8988T (cell line): ENCODE measurements around the gene NRN1.
"Not testable (repeated sequence)": the region's sequence is repeated elsewhere in the genome, so short reads cannot be mapped to it uniquely, and the experiment has no call there.

ENCODE experiments used
- DNase-seq: peaks from one replicate; pipeline ENCODE4 v3.0.0; 2011

Gene NRN1, protein sequence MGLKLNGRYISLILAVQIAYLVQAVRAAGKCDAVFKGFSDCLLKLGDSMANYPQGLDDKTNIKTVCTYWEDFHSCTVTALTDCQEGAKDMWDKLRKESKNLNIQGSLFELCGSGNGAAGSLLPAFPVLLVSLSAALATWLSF

DNA sequence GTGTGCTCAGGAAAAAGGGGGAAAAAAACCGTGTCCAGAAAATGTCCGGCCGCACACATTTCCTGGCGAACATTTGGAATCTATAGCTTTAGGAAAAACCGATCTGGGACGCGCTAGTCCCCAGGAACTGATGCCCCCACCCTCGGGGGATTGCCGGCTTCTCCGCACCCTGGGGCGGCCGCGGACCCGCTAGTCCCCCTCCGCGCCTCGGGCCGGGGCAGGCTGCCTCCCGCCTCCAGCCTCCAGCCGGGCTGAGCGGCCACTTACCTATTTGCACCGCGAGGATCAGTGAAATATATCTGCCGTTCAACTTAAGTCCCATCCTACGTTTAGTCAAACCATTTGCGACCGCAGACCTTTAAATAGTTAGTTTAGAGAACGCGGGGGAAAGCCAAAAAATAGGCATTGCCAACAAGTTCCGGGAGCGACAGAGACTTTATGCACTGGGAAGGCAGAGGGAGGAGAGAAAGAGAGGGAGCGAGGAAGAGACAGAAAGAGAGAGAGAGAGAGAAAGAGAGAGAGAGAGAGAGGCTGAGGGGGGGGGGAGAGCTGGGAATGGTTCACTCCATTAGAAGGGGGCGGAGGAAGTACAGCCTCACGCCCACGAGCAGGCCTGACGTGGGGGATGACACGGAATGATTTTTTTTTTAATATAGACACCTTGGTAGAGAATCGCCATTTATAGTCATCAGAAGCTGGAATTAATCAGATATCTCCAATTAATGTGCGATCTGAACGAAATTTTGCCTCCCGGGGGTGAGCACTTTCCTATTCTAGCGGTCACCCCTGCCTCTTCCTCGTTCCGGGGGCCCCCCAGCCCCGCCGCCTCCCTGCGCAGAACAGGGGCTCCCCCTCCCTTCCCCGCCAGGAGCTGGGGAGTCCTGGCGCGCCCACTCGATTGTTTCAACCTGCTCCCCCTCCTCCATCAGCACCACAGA is at the start of gene NRN1:
Gene NRN1, minus strand, starts transcription at position 498 of the 938 bp plus-strand sequence. Its CDS starts 176 bp downstream, at position 322.
- no peak for DNase-seq

DNA sequence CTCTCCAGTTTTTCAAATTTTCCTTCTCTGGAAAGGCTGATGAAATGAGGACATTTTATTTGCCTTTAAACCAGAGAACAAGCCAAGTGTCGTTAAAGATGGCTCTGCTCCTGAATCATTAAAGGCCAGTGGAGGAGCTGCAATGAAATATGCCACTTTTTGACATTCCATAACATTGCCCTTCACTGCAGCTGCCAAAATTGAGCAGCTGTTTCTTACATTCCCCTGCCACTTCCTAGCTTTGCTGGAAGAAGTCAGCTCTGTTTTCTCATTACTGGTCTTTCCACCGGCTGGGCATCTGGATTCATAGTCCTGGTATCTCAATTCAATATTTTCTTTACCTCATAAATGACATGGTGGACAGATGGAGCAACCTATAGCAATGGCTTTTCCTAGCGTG is 45.5 kb upstream of the NRN1 start:
- DNase-seq, result no peak

DNA sequence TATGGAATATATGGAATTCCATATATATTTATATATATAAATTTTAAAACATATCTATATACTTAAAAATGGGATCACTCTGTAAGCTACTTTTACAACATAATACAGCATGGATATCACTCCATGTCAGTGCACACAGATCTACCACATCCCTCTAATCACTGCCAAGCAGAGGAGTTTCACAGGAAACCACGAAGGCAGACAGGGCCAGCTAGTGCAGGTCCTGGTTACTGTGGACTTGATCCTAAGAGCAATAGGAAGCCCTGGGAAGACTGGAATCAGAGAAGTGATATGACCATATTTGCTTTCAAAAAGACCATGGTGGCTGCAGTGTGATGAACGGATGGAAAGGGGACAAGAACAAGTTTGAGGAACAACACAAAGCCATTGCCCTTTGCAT is 40.0 kb upstream of the NRN1 start:
- DNase-seq, result no peak

DNA sequence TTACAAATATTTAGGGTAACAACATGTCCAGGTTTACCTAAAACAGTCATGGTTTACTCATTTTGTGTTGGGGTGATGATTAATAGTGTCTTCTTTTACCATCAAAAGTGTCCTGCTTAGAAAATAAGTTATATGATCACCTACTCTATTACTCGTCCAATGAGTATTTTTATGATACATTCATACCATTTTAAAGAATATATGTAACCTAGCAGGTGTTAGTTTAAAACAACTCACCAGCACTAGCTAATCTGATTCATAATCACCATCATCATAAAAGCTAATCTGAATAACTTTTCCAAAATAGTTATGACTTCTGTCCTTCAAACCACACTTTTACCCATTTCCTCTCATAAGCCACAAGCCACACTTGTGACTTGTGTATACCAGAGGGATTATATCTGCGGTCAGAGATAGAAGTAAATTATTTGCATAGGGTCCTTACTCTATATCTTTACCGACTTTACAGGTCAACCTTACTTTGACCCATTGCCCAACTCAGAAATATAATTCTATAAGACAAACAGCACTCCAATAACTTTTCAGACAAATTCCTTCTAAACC is 33.3 kb upstream of the NRN1 start:
- DNase-seq, result no peak

DNA sequence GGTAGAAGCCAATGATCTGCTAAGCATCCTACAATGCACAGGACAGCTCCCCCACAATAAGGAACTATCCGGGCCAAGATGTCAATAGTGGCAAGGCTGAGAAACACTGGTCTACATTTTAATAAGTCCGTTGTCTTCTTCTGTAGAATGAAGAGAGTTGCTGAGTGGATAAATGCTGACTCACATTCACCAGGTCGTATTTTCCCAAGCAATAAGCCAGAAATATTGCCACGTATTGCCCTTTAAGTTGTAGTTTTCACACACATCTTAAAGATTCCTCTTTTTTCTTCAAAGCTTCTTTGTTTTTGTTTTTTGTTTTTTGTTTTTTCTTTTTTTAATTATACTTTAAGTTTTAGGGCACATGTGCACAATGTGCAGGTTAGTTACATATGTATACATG is 30.5 kb upstream of the NRN1 start:
- no peak for DNase-seq

DNA sequence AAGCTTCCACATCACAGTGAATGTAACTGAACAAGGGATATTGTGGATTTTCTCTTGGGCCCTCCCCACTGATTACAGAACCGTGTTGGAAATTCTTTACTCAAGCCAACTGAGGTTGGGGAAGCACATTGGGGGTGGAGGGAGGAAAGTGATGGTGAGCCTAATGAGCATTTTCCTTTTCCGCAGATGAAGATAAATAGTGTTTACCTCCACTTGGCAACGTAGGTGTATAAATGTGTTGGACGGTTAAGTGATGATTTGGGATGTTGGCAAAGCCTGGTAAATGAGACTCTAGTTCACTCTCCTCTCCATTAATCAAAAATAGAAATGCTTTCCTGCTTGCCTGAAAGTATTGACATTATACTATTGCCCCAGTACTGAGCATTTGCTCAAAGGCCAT is 27.1 kb upstream of the NRN1 start:
- no peak for DNase-seq

DNA sequence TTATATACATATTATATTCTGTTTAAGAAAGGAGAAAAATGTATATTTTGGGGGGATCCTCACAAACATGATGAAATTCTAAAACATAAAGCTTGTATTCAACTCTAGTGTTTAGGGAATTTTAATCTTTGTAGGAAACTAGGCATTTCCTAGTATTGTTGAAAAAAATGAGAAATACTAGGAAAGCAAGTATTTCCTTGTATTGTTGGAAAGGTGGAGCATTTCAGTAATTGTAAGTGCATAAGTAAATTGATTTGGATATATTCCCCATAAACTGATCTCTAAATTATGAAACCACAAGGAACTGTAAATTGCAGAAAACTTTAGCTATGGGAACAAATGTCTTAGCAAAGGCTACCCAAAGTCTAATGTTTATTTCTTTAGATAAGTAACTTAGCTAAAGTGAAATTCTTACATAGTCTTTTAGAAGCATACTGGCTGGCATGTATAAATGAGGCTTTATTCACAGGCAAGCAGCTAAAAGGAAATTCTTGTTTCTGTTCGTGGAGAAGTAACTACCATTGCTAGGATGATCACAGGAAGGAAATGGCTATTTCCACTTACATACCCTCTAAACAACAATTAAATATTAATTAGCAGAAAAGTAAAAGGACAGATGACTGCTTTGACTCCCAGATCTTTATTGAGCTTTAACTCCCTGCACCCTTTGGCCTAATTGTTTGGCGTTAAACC is 19.9 kb upstream of the NRN1 start:
- no peak for DNase-seq

DNA sequence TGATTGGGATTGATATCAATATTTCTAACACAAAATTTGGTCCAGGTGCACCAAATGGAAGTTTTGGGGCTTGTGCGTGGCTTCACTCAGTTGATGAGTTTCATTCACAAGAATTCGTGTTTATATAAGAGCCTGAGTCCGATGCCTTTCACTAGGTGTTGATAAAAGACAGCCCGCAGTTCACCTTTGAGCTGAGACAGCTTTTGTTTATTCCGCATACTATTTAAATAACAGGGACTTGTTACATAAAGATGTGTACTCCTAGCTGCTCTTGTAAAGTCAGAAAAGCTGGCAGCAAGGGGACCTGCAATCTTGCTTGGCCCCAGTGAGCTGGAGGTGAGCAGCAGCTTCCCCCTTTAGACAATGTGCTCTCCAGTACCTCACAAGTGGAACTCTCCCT is 19.0 kb upstream of the NRN1 start:
- DNase-seq, result no peak

DNA sequence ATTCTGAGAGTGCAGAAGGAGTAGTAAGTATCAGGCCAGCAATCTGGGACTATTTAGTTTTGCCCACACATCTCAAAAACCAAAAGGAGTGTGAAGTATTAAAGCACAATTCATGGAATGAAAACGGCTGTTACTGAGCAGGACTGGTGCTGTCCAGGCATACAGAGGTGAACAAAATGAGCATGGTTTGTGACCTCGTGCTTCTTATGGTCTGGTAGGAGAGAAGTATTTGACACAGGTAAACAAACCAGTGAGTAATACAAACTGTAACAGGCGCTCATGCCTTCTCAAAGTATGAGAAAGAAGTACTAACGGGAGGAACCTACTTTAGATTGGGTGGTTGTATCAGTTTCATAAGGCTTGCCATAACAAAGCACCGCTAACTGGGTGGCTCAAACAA is 17.5 kb upstream of the NRN1 start:
- no peak for DNase-seq

DNA sequence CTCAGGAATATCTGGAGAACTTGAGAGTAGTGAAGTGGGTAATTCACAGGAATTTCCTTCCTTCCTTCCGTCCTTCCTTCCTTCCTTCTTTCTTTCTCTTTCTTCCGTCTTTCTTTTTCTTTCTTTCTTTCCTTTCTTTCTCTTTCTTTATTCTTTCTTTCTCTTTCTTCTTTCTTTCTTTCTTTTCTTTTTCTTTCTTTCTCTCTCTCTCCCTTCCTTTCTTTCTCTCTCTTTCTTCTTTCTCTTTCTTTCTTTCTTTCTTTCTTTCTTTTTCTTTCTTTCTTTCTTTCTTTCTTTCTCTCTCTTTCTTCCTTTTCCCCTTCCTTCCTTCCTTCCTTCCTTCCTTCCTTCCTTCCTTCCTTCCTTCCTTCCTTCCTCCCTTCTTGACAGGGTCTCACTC is 16.1 kb upstream of the NRN1 start:
- not testable (repeated sequence) for DNase-seq

DNA sequence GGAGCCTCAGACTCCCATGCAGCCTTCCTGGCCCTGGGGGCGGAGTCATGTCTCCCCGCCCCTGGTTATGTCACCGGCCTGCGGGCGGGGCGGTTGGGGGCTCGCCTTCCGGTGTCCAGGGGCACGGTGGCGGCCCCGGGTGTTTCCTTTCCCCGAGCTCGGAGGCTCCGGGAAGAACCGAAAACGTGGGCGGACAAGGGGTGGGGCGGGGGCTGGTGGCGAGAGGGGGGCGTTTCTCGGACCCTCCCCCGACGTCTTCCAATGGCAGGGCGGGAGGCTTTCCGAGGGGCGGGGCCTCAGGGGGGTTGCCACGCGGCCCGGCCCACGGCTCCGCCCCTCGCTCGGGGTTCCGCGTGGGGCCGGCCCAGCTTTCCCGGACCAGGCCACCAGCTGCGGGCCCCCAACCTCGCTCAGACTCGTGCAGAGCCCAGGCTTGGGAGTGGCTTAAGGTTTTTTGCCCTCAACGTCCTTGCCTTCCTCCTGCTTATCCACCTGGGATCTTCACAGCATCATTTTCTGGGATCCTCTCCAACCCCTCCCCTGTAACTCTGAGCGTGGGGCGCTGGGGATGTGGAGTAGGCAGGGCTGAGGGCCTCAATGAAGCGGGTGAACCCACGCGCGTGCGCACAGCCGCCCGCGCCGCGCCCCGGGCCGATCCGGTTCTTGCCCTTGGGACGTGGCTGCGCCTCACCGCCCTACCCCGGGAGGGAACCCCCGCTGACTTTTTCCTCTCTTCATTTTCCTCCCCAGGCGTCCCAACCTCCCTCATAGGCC is 2.1 kb upstream of the NRN1 start:
- no peak for DNase-seq

DNA sequence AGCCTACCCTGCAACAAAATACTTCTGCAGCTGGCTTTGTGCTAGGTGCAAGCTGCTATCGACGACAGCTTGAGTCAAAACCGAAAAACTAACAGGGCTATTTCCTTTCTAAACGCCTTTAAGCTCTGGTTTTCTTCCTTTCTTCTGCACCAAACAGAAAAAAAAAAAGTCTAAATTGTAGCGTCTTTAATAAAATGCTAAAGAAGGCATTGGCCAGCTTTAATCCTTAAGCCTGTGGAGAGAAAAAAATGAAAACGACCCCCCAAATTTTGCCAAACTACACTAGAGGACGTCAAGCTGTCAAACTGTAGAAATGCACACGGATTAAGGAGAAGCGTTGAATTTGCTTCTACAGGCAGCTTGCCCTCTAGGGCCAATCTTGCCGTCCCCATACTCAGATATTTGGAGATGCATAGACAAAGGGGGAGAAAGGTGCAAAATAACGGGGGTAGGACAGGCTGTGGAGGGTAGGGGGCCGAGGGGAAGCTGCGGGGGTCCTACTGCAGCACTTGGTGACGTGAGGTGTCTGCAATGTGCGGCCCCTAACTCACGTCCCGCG is 1.4 kb upstream of the NRN1 start:
- DNase-seq, result no peak

DNA sequence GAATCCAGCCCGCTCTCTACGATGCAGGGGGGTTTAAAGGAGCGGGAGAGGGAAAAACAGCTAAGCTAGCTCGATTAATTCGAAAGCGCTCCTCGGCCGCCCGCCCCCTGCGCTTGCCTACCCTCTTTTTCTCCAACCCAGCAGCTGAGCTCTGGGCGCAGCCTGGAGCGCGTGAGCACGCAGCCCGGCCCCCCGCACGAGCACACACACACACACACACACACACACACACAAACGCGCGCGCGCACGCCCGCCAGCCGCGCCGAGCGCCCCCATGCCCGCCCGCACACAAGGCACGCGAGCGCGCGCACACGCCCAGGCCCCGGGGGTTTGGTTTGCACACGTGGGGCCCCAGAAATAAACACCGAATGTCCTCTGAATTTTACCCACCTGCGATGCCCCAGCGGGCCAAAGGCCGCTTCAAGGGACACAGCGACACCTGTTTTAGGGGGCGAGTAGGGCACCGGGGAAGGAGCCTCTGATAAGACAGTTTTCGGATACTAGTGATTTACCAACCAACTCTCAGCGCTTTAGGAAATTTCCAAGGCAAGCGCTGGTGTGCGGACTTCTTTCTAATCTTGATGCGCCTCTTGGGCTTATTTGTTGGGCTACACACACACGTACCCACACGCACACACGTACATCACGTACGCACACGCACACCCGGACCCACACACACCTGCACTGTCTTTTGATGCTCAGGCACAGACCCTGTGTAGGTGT is 802 bp upstream of the NRN1 start:
- DNase-seq, result peak; percentile 83

DNA sequence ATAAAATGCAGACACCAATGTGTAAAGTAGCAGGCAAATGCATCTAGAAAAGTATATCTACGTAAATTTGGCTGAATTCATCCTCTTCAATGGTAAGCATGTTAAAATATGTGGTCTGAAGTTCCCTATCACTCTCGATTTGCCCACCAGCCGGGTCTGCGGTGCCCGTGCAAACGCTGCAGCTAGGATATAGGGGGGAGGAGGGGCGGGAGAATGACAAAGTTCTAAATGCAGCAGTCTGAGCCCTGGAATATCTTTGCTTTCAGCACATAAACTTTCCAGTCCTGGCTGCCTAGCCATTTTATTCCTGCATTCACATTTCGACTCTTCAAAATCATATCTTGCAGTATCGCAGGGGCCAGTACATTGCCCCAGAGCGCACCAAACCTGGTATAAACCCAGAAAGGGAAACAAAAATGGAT is 708 bp downstream of the NRN1 start:
- no peak for DNase-seq

DNA sequence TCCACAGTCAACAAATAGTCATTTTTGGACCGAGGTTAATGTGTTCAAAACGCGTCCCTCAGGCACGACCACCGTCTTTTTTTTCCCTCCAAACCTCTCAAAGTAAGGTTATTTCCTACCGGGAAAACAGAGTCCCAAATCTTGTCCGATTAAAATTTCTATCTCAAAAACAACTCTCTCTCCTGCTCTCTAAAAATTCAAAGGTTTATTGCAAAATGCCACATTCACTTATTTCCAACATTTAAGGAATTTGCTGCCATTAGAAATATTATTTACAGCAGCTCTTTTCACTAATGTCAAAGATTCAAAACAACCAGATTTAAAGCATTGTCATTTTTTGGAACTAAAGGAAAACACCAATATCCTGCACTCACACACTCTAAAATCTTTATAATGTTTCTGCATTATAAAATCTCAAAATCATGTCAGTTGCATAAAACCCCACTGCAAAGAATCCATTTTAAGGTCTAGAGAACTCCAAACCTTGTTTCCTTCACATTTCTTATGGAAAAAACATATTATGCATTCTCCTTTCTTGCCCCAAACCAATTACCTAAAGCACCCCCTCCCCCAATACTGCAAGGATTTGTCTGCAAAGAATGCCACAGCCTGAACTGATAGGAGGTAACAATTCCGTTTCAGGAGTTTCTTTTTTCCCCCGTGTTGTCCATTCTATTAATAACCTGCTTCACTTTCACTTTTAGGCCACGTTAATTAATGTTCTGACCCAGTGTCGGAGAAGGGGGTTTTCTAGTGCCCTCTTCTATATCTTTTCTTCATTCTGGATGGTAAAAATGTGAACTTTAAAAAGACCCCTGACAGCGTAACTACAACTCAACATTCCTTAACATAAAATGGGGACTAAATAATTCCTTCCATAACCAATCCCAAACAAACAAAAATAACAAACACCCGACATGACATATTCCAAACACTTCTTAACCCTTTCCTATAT is 1.4 kb downstream of the NRN1 start:
- no peak for DNase-seq

DNA sequence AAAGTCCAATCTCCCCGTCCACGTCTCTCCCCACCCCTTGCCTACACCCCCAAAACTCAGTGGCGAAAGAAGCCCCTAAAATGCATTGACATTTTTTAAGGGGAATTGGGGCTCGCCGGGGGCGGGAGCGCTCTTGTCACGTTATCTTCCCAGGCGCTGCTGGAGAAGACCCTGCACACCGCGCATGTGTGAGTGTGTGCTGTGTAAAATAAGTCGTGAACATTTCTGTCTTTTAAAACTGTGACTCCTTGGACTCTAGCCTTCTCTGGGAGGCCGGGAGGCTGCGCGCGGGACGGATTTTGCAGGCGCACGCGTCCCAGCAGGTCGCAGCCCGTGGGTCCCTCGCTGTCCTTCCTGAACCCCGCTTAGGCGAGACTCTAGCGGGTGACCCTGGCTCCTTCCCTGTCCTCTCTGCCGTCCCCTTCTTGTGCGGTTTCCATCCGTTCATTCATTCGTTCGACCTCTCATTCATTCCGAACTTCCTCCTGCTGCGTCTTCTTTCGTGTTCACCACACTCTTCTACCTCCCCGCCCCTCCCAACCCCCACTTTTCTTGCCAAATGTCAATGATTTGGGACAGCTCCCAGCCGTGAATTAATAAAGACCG is 2.2 kb downstream of the NRN1 start:
- no peak for DNase-seq

DNA sequence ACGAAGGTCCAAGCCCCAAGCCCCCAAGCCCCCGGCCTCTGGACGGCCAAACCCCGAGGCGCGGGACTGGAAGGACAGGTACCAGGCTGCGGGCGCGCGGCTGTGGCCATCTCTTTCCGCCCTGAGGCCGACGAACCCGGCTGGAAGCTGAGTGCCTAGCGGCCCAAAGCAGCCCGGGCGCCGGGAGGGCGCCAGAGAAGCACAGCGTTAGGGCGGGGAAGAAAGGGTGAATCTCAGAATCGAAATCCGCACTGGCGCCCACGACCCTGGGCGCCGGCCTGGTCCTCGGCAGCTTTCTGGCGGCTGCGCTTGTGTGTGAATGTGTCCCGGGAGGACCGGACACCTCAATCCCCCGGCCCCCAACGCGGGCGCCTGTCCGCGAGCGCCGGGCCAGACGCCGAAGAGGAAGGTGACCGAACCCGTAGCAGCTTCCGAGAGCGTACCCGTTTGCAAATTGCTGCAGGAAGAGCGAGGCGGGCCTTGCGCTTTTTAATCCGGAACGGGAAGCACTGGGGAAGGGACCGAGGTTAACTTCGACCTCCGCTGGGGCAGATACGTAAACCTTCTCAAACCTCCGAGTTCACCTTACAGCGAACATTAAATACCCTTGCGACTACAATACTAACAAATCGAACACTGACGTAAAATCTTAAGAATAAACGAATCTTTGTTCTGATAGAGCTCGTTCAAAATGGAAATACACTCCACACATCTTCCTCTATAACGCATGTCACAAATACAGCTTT is 2.9 kb downstream of the NRN1 start:
- no peak for DNase-seq

DNA sequence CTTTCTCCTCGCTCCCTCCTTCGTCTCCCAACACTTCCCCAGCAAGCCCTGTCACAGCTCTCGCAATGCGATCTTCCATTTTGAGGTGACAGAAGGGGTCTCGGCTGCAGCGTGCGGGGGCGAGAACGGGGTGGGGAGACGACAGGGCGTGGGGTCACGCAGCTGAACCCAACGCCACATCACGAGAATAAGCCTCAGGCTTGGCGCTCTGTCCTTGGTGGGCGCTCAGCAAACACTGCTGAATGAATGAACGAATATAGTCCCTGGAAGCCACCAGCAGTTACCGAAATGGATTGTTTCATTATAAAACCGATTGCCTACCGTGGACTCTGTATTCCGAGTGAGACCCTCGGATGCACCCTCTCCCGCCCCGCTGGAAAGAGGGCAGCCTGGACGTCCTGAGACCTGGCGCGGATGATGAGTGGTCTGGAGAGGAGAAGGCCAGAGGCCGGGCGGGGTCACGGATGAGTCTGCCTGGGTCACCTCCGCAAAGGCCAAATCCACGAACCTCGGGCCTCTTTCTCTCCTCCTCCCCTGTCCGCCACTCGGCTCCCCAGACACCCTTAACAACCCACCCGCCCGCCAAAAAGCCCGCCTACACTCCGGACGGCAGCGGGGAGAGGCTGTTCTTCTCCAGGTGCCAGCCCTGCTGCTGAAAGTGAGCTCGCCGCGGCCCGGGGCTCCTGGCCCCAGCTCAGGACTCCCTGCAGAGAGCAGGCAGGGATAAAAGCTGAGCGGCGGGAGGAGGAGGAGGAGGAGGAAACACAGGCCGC is 3.7 kb downstream of the NRN1 start:
- no peak for DNase-seq
